Esophagus muscularis mucosa (tissue), 3 donors: ENCODE results near the gene MAGI1.

Experiments used
- POLR2AphosphoS5 ChIP-seq, 2 donors: sonication (generic); formaldehyde crosslinking; IDR thresholded peaks; one replicate each; pipeline ENCODE4 v1.6.1; 2017; ENCODE audit warnings: antibody characterized with exemption in 2 of 2
- TF ChIP-seq, protein P1 (sequence below), 3 experiments: fragments of 200-600 bp in 2 of 3; fragments of 450-650 bp in 1 of 3; sonication (generic) in 2 of 3; IDR thresholded peaks; one replicate each; pipeline ENCODE4 v1.5.1; 2017 to 2019; ENCODE audit warnings: antibody characterized with exemption in 3 of 3, mild to moderate bottlenecking in 2 of 3, moderate library complexity in 1 of 3

DNA sequence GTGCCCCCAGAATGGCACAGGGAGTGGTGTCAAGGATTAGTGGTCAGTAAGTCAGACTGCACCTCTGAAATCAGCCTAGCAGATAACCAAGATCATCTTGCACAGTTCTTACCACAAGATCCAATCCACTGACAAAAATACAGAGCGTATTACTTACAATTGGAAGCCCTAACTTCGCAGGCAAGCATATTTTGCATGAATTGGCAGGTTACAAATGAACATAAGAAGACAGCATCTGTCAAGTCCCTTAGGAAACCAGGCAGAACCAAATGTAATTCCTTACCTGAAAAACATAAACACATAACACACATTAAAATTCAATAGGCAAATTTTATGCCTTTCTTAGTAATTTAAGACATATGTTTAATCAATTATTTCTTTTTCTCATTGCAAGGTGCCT, 293.4 kb downstream of the MAGI1 start:
- TF ChIP-seq, protein P1, sequence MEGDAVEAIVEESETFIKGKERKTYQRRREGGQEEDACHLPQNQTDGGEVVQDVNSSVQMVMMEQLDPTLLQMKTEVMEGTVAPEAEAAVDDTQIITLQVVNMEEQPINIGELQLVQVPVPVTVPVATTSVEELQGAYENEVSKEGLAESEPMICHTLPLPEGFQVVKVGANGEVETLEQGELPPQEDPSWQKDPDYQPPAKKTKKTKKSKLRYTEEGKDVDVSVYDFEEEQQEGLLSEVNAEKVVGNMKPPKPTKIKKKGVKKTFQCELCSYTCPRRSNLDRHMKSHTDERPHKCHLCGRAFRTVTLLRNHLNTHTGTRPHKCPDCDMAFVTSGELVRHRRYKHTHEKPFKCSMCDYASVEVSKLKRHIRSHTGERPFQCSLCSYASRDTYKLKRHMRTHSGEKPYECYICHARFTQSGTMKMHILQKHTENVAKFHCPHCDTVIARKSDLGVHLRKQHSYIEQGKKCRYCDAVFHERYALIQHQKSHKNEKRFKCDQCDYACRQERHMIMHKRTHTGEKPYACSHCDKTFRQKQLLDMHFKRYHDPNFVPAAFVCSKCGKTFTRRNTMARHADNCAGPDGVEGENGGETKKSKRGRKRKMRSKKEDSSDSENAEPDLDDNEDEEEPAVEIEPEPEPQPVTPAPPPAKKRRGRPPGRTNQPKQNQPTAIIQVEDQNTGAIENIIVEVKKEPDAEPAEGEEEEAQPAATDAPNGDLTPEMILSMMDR (IDR thresholded peaks at IDR 0.05), result no peak
- TF ChIP-seq POLR2AphosphoS5 (IDR thresholded peaks at IDR 0.05), result no peak
